Vagina (tissue), 2 donors: ENCODE data around the gene CAP2.

ENCODE experiments used
- POLR2A ChIP-seq, 2 donors: fragments of 450-650 bp; IDR thresholded peaks; one replicate each; pipeline ENCODE4 v1.6.1; 2017; ENCODE audit warnings: antibody characterized with exemption in 2 of 2, mild to moderate bottlenecking in 2 of 2, moderate library complexity in 2 of 2
- POLR2AphosphoS5 ChIP-seq, 2 donors: sonication (generic); formaldehyde crosslinking; IDR thresholded peaks; one replicate each; pipeline ENCODE4 v1.9.0; 2017; ENCODE audit warnings: antibody characterized with exemption in 2 of 2, mild to moderate bottlenecking in 2 of 2, low read depth in 1 of 2; ENCODE audit not compliant: insufficient read depth in 1 of 2
- TF ChIP-seq, protein P1 (sequence below), 3 experiments: fragments of 450-650 bp in 2 of 3; fragments of 200-600 bp in 1 of 3; sonication (generic) in 1 of 3; IDR thresholded peaks; one replicate each; pipeline ENCODE4 v1.5.1; 2017 to 2019; ENCODE audit warnings: antibody characterized with exemption in 3 of 3, mild to moderate bottlenecking in 2 of 3, moderate library complexity in 2 of 3

DNA sequence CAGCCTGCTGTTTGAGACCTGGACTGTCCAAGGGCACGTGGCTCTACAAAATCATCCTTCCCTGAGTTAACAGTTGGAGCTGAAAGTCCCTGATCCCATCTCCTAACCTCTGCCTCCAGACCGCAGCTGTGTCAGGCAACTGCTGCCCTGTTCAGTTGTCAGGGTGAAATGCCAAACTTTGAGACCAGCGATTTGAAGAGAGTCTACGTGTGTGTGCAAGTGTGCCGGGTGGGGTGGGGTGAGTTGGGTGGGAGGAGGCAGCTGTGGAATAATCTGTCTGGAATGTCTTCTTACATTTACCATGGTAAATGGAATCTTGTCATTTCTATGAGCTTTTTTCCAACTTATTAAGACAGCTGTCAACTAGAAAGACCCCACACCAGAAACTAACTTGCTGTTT, 125.7 kb downstream of the CAP2 start:
- TF ChIP-seq, protein P1, sequence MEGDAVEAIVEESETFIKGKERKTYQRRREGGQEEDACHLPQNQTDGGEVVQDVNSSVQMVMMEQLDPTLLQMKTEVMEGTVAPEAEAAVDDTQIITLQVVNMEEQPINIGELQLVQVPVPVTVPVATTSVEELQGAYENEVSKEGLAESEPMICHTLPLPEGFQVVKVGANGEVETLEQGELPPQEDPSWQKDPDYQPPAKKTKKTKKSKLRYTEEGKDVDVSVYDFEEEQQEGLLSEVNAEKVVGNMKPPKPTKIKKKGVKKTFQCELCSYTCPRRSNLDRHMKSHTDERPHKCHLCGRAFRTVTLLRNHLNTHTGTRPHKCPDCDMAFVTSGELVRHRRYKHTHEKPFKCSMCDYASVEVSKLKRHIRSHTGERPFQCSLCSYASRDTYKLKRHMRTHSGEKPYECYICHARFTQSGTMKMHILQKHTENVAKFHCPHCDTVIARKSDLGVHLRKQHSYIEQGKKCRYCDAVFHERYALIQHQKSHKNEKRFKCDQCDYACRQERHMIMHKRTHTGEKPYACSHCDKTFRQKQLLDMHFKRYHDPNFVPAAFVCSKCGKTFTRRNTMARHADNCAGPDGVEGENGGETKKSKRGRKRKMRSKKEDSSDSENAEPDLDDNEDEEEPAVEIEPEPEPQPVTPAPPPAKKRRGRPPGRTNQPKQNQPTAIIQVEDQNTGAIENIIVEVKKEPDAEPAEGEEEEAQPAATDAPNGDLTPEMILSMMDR (IDR thresholded peaks at IDR 0.05): no peak
- no peak for TF ChIP-seq POLR2A (IDR thresholded peaks at IDR 0.05)
- TF ChIP-seq POLR2AphosphoS5 (IDR thresholded peaks at IDR 0.05; ENCODE audit: insufficient read depth in 1 of 2, low read depth in 1 of 2): no peak
